GM12801 (cell line): ENCODE measurements around the gene AADACL4.

ENCODE experiments used
- TF ChIP-seq, protein P1 (sequence below): IDR thresholded peaks from one replicate; pipeline ENCODE4 v1.5.1; 2011; ENCODE audit warnings: control low read depth; ENCODE audit not compliant: insufficient read length; ENCODE audit errors: extremely low read depth

Gene AADACL4

DNA sequence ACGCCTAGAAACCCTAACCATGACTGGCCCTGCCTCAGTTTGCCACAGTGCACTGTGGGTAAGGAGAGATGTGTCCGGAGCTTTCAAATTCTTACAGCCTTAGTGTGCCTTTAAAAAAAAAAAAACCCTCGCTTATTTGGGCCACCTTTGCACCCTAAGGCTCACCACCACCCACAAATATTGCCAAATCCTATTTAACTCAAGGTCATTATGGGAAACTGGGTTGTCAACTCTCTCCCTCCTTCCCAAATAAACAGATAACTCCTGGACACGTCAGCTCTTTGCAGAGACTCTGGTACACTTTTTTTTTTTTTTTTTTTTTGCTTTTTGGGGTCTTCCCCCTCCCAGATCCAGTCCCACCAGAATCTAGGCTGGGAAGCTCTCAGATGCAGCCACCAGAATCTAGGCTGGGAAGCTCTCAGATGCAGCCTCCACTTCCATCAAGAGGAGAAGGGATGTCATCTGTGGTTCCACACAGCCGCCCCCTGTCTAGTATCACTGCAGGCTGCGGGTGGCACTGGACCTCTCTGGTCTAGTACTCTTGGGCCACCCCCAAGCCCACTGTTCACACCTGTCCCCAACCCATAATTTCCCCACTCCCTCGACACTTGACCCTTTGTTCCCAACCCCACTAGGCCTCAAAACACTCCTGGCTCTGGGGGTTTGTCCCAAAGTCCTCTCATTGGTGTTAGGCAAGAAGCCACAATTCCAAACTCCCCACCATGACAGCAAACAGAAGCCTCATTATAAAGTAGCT lies 29.3 kb upstream of the AADACL4 start:
- TF ChIP-seq, protein P1, sequence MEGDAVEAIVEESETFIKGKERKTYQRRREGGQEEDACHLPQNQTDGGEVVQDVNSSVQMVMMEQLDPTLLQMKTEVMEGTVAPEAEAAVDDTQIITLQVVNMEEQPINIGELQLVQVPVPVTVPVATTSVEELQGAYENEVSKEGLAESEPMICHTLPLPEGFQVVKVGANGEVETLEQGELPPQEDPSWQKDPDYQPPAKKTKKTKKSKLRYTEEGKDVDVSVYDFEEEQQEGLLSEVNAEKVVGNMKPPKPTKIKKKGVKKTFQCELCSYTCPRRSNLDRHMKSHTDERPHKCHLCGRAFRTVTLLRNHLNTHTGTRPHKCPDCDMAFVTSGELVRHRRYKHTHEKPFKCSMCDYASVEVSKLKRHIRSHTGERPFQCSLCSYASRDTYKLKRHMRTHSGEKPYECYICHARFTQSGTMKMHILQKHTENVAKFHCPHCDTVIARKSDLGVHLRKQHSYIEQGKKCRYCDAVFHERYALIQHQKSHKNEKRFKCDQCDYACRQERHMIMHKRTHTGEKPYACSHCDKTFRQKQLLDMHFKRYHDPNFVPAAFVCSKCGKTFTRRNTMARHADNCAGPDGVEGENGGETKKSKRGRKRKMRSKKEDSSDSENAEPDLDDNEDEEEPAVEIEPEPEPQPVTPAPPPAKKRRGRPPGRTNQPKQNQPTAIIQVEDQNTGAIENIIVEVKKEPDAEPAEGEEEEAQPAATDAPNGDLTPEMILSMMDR: no peak

DNA sequence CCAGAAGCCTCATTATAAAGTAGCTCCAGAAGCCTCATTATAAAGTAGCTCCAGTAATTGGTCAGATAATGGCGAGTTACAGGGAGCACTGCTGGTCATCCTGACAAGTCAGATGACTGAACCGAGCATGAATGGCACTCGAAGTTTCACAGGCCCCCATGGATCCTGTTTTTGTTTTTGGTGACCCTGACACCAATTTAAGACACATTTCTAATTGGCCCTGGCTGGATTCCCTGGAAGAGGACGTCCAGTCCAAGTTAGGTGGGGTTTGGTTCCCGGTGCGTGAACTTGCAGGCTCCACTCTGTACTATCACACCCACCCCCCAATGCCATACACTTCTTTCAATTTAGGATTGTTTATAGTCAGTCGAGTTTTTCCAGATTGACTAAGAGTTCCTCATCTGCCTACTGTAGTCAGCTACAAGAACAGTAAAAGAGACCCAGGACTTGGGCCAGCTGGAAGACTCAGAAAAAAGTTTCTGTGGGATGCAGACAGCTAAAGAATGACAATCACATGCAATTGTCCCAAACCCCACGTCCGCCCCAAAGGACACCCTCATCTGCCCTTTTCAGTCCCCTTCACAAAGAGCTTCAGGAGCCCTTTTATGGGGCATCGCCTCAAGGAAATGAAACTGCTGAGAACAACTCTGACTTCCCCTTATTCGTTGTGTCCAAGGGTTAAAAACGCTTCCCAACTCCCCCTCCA lies 28.6 kb upstream of the AADACL4 start:
- TF ChIP-seq, protein P1: no peak

DNA sequence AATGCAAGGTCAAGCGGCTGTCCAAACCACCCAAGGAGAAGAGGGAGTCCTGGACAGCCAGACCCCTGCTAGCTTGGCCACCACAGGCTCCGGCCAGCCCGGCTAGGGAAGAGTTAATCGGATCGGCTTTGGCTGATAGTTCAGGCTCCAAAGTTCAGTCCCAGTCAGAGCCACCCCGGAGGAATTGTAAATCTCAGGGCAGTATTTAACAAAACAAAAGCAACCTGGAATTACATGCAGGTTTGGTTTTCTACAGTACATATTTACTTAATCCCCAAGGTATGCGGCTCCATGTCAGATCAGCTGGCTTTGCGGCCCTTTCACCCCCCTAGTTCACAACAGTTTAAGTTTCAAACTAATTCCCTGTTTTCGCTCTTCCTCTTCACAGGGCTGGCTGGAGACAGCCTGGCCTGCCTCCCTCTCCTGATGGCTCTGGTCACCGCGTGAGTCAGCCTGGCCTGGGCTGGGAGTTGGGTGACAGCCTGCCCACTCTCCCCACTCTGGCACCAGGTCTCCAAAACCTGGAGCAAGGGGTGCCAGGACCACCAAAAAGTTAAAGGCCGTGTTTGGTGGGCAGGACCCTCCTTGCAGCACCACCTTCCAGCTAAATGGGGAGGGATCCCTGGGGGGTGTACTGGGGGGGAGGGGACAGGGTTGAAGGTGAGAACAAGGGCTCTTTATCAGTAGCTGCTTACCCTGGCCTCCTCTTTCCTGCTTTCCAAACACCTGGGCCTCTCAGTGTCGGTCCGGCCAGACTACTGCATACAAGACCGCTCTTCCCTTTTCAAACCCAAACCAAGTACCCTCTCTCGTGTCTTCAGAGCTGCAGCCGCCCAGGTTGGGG lies 27.8 kb upstream of the AADACL4 start:
- TF ChIP-seq, protein P1: no peak

- TF ChIP-seq, protein P1: no peak
Observed at GRCh38 chr1:12616709-12617373, 27.0 kb upstream of the AADACL4 start.

GRCh38 chr1:12617511-12617900 lies 26.4 kb upstream of the AADACL4 start:
- TF ChIP-seq, protein P1: no peak

DNA sequence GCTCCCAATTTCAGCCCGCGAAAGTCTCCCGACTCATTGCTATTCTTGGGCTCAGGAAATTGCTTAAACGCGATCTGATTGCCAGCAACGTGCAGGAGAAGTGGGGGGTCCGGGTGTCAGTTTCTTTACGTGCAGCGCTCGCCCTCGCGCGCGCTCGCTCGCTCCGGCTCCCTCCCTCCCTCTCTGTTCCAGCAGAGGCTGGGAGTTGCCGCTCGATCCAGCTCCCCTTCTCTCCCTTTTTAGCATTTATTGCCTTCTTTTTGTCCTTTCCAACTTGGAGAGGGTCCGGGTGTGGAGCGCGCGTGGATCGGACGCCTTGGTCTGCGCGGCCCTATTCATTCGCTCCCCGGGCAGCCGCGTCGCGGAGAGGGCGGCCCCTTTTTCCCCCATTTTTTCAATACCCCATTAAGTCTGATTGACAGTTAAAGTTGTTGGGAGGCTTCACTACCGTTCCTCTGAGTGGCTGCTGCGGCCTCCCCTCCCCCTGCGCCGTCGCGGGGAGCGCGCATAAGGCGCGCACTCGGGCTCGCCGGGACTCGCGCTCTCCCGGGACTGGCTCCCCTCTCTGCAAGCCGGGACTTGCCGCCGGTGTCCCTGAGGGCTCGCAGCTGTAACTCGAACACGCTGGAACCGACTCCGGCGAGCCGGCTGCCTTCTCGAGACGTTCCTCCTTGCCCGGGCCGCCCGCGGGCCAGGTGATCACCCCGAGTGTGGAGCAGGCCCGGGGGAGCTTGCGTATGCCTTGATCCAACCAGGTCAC lies 25.8 kb upstream of the AADACL4 start, which contains the start of gene DHRS3:
Gene DHRS3, minus strand, starts transcription at position 310 of the 760 bp plus-strand sequence. CDS start 862 bp downstream, outside the sequence.
- TF ChIP-seq, protein P1: no peak
